Natural killer cell (primary cell): ENCODE measurements around the gene GPR148. TPM values are rescaled to one million over a fixed set of nuclear protein-coding genes. Genes with fewer than 3 reads are reported as not detected.

Source experiments
- ATAC-seq, 3 donors: fragments of 150-1000 bp in 2 of 3; fragments of 200-7000 bp in 1 of 3; cut with Tn5 transposase; 1 replicate in 1 of 3; 2 replicates in 2 of 3; pipeline ENCODE4 v1.10.0; 2021; ENCODE audit warnings: mild to moderate bottlenecking in 2 of 3, moderate library complexity in 2 of 3
- DNase-seq, 2 donors: peaks; one replicate each; pipeline versions ENCODE4 v3.0.0 to v3.0.0-alpha.2; 2013 to 2021; ENCODE audit warnings: mixed read lengths in 1 of 2
- H3K27ac ChIP-seq: one replicate; pipeline ENCODE4 v1.5.1; 2013; ENCODE audit warnings: mild to moderate bottlenecking, low read length
- H3K27me3 ChIP-seq: one replicate; pipeline ENCODE4 v1.6.1; 2013; ENCODE audit warnings: low read length; ENCODE audit not compliant: control insufficient read depth, insufficient read depth
- H3K36me3 ChIP-seq: one replicate; pipeline ENCODE4 v1.6.1; 2013; ENCODE audit warnings: low read length; ENCODE audit not compliant: control insufficient read depth, insufficient read depth
- H3K4me1 ChIP-seq: one replicate; pipeline ENCODE4 v1.6.1; 2013; ENCODE audit warnings: low read length; ENCODE audit not compliant: control insufficient read depth, insufficient read depth
- H3K4me3 ChIP-seq: one replicate; pipeline ENCODE4 v1.5.1; 2013; ENCODE audit warnings: low read length
- H3K9me3 ChIP-seq: one replicate; pipeline ENCODE4 v1.6.1; 2013; ENCODE audit warnings: low read length; ENCODE audit not compliant: control insufficient read depth, insufficient read depth
- H3K27ac Mint-ChIP-seq, 2 donors: one replicate each; pipeline ENCODE4 v1.8.0; 2022; ENCODE audit warnings: mild to moderate bottlenecking in 2 of 2, mixed read lengths in 2 of 2, moderate library complexity in 1 of 2
- H3K27me3 Mint-ChIP-seq, 2 donors: one replicate each; pipeline ENCODE4 v1.8.0; 2022; ENCODE audit warnings: low read depth in 2 of 2, mixed read lengths in 2 of 2
- H3K36me3 Mint-ChIP-seq: one replicate; pipeline ENCODE4 v1.8.0; 2022; ENCODE audit warnings: mixed read lengths
- H3K4me1 Mint-ChIP-seq, 2 donors: one replicate each; pipeline ENCODE4 v1.8.0; 2022; ENCODE audit warnings: mixed read lengths in 2 of 2
- H3K4me3 Mint-ChIP-seq: one replicate; pipeline ENCODE4 v1.8.0; 2022; ENCODE audit warnings: mild to moderate bottlenecking, moderate library complexity, mixed read lengths
- H3K9me3 Mint-ChIP-seq, 2 donors: one replicate each; pipeline ENCODE4 v1.8.0; 2022; ENCODE audit warnings: mixed read lengths in 2 of 2
- WGBS: methylation state at CpG from one replicate; pipeline ENCODE4 v1.1.7; 2013; ENCODE audit warnings: missing lambda C conversion rate; ENCODE audit not compliant: insufficient coverage; 5-methylcytosine and 5-hydroxymethylcytosine counted together
- intact Hi-C: fragments of 100-400 bp; cut with micrococcal nuclease; formaldehyde crosslinking; loops from one replicate; pipeline ENCODE4 v1.14.2; 2022
- total RNA-seq, 4 donors: library from RNA; stranded (reverse); fragments of 120-200 nt in 1 of 4; gene quantifications; one replicate each; pipeline versions ENCODE4 v1.2.3 to v1.2.4, GENCODE V29; 2013 to 2022
- TF ChIP-seq, protein P1 (sequence below): fragments of 200-600 bp; IDR thresholded peaks from one replicate; pipeline ENCODE4 v1.8.0; 2022; ENCODE audit warnings: antibody characterized with exemption

Gene GPR148
- total RNA-seq, 3 donors from 2014 or later (not counting 1 experiment from before 2014, with no cell fraction given) = not detected

DNA sequence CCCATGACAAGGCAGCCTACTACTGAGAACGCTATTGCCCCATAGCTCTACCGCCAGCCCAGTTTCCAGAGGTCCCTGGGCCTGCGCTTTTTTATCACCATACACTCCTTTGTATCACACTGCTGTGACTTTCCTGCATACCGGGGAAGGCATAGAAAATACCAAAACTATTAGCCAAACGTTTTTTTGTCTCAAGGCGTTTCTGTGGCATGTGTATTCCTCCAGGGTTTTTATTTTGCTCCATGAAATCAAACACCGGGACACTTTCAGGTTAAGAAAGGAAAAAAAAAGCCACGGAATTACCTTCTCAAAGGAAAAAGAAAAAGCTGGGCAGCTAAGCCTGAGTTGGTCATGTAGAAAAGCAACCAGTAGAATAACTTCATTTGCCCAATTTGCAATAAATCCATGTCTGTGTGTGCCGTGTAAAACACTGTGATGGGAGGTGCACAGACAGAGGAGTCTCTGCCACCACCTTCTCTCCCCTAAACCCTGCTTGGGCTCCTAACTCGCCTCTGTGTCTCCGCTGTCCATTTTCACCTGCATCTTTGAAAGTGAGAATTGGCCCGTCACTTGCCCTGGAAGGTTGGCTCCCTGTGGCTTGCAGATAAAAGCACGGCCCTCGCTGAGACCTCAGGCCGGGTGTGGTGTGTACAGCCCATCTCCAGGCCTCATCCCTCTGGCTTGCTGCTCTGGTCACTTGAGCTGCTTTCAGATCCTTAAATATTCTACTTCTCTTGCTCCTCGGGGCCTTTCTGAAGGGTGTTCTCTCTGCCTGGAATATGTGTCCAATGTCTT is 28.2 kb downstream of the GPR148 start:
- Histone ChIP-seq H3K4me1 (peaks cover 9% of the 10 kb centered on the region), H3K9me3 (no peaks in the 10 kb centered on the region), H3K27ac (no peak overlapping the region), H3K4me3 (no peak overlapping the region), H3K36me3 (no peaks in the 10 kb centered on the region), H3K27me3 (peaks cover 21% of the 10 kb centered on the region)
- WGBS = 42% methylated on average over 15 of the region's 16 CpGs
- no peaks in the 10 kb centered on the region for H3K36me3 Mint-ChIP-seq
- H3K27me3 Mint-ChIP-seq = peaks cover 49 to 67% of the 10 kb centered on the region in 2 donors
- ATAC-seq = no peak
- H3K4me3 Mint-ChIP-seq = peak overlapping the region; percentile 75
- TF ChIP-seq, protein P1, sequence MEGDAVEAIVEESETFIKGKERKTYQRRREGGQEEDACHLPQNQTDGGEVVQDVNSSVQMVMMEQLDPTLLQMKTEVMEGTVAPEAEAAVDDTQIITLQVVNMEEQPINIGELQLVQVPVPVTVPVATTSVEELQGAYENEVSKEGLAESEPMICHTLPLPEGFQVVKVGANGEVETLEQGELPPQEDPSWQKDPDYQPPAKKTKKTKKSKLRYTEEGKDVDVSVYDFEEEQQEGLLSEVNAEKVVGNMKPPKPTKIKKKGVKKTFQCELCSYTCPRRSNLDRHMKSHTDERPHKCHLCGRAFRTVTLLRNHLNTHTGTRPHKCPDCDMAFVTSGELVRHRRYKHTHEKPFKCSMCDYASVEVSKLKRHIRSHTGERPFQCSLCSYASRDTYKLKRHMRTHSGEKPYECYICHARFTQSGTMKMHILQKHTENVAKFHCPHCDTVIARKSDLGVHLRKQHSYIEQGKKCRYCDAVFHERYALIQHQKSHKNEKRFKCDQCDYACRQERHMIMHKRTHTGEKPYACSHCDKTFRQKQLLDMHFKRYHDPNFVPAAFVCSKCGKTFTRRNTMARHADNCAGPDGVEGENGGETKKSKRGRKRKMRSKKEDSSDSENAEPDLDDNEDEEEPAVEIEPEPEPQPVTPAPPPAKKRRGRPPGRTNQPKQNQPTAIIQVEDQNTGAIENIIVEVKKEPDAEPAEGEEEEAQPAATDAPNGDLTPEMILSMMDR = no peak
- DNase-seq = no peak
- H3K9me3 Mint-ChIP-seq = no peaks in the 10 kb centered on the region
- intact Hi-C loops = no loop called here
- peaks cover 5 to 9% of the 10 kb centered on the region in 2 donors for H3K4me1 Mint-ChIP-seq
- no peak overlapping the region for H3K27ac Mint-ChIP-seq

DNA sequence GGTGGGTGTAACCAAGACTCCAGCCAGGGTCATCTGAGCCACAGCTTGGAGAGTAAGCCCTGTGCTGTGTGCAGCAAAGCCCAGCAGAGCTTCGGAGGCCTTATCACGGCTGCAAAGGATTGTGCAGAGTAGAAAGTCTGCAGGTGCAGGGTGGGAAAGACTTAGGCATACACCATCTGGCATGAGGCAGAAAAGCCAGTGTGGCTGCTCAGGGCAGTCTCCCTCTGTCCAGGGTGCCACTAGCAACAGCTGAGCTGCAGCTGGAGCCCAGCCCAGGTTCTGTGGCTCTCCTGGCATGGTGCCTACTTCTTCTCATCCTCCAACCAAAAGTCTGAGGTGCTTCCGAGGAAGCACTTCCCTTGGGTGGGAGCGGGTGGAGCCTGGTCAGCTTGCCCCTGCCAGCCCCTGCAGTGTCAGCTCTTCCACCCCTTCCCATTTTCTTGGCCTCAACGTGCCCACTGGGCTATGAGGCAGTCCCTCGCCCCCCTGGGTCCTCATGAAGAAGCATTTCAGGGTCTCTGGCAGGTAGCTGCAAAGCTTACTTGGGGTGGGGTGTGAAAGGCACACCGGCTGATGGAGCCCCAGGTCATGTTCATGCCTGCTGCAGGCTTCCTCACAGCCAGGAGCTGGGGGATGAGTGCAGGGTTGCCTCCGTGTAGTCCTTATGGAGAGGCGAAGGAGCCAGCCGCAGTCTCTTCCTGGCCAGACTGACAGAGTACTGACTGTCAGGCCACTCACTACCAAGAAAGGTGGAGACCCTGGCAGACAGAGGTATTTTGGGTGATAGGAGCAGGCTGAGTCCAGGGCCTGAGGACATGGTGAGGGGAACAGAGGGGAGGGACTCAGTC is 31.3 kb downstream of the GPR148 start:
- 68% methylated on average over 10 of the region's 10 CpGs for WGBS
- TF ChIP-seq, protein P1 = no peak
- intact Hi-C loops = no loop called here
- Mint-ChIP-seq H3K27me3 (peaks cover 31 to 43% of the 10 kb centered on the region in 2 donors), H3K27ac (no peak overlapping the region), H3K4me1 (peaks cover 5 to 9% of the 10 kb centered on the region in 2 donors), H3K9me3 (no peaks in the 10 kb centered on the region), H3K4me3 (no peak overlapping the region), H3K36me3 (no peaks in the 10 kb centered on the region)
- Histone ChIP-seq H3K4me1 (peaks cover 9% of the 10 kb centered on the region), H3K9me3 (no peaks in the 10 kb centered on the region), H3K36me3 (no peaks in the 10 kb centered on the region), H3K27ac (no peak overlapping the region), H3K4me3 (no peak overlapping the region), H3K27me3 (peaks cover 16% of the 10 kb centered on the region)
- ATAC-seq (no peak), DNase-seq (no peak)

DNA sequence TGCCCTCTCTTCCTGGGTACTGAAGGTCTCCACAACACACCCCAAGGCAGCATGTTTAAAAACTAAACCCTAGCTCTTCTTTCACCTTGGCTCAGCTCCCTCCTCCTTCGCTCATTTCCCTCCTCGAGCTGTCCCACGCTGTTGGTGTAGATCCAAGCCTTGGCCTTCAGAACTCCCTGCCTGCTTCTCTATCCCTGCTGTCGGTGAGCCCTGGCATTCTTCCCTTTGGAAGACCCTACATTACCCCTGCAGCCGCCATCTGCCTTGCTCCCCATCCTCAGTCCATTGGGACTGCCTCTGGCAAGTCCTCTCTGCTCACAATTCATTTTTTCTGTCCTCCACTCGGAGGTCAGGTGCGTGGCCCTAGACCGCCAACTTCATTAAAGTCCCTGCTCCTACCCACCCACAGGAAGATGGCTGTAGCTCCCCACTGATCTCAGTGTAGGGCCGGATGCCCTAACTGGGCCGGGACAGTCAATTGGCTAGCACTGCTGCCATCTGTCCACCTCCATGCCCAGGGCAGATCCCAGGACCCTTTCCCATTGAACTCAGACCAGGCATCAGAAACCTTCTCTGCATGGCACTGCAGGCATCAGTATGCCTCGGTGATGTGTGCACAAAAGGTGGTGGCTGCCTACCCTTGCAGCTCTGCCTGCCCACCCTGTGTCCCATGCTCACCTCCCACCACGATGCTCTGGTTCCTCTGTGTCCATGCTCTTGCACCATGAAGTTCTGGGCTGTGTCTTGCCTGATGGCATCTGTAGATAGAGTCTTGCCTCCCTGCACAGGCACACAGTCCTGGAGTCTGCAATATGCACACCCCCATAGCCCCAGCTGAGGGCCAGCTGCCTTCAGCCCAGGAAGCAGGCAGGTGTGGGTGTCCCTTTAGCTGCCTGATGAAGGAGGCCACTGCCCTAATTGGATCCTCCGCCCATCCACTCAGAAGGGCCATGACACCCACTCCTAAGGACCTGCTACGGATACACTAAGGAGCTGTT is 32.2 kb downstream of the GPR148 start:
- no peak overlapping the region for H3K27ac Mint-ChIP-seq
- Histone ChIP-seq H3K36me3 (no peaks in the 10 kb centered on the region), H3K27me3 (peaks cover 15% of the 10 kb centered on the region), H3K4me3 (no peak overlapping the region), H3K4me1 (peaks cover 5% of the 10 kb centered on the region), H3K9me3 (no peaks in the 10 kb centered on the region), H3K27ac (no peak overlapping the region)
- ATAC-seq (no peak), DNase-seq (no peak)
- no peak overlapping the region for H3K4me3 Mint-ChIP-seq
- peaks cover 0 to 9% of the 10 kb centered on the region in 2 donors for H3K4me1 Mint-ChIP-seq
- no peaks in the 10 kb centered on the region for H3K9me3 Mint-ChIP-seq
- H3K27me3 Mint-ChIP-seq = peaks cover 27 to 37% of the 10 kb centered on the region in 2 donors
- intact Hi-C loops = no loop called here
- WGBS = 78% methylated on average over 14 of the region's 14 CpGs
- TF ChIP-seq, protein P1 = no peak
- no peaks in the 10 kb centered on the region for H3K36me3 Mint-ChIP-seq
